Fibroblast of upper back skin (primary cell): Measurements from ENCODE around the gene TCAIM.

Source experiments
- DNase-seq: peaks from one replicate; pipeline ENCODE4 v3.0.0-alpha.2; 2013

The TCAIM gene

DNA sequence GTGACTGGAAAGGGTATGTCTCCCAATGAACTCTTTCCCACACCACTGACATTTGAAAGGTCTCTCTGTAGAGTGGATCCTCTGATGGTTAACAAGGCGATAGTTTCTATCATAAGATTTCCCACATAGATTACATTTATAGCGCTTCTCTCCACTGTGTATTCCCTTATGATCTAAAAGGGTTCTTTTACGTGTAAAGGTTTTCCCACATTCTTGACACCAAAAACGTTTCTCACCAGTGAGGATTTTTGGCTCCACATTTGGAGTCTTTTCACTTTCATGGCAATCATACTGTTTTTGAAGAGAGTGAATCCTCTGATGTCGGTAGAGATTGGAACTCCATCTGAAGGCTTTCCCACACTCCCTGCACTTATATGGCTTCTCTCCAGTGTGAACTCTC is 108.4 kb downstream of the TCAIM start:
- DNase-seq, result no peak

DNA sequence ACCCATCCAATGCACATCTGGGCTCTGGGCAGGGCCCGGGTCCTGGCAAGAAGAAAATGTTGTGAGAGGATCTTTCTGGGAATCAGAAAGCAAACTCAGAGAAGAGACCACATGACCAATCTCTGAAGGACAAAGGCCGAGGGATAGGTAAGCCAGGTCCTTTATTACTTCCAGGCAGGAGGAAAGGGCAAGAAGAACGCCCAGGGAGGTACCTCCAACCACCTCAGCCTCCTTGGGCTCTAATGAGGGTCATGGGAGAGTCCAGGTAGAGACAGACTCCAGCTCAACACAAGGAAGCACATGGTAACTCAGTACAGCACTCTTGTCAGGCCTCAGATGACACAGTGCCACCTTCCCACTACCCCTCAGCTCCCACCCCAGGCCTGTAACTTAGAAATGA is 112.9 kb downstream of the TCAIM start:
- no peak for DNase-seq

GRCh38 chr3:44454258-44454657 is 115.7 kb downstream of the TCAIM start:
- DNase-seq, result no peak

DNA sequence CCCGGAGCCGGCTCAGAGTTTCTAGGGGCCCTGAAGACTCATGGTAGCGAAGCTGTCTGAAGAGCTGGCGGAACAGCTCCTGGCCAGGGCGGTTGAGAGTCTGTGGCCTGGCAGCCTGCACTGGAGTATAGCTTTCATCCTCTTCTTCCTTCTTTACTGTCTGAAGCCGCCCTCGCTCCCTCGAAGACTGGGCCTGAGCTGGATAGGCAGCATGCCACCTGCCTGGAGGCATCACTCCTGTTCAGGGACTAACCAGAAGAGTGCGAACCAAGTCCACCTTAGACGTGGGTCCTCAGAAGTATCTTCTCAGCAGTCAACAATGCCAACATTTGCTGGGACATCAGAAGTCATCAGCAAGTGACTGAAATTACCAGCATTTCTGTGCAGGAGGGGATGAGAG is 116.8 kb downstream of the TCAIM start:
- no peak for DNase-seq
